A673 (cell line): ENCODE measurements around the gene ASB18. TPM values are rescaled to one million over a fixed set of nuclear protein-coding genes. Genes with fewer than 3 reads are reported as not detected.

Experiments used
- BruUV-seq: library from RNA; stranded (reverse); fragments of 400-500 nt; replicated peaks from 2 replicates; lab custom pipeline; 2021; lab: Mats Ljungman, UMichigan
- CTCF ChIA-PET: fragments of 300-600 bp; sonication (Branson Sonifier 250); formaldehyde crosslinking; loops from one replicate; lab custom pipeline; 2022; ENCODE audit warnings: antibody characterized with exemption; lab: Charles Lee
- POLR2A ChIA-PET: fragments of 300-600 bp; sonication (Branson Sonifier 250); formaldehyde crosslinking; loops from one replicate; lab custom pipeline; 2022; ENCODE audit warnings: antibody characterized with exemption; ENCODE audit not compliant: low non-redundant PET; lab: Charles Lee
- DNase-seq: peaks from one replicate; pipeline ENCODE4 v3.0.0-alpha.2; 2015; ENCODE audit warnings: low spot score
- H3K27ac ChIP-seq: fragments of 200-600 bp; sonication (generic); 2 replicates; pipeline ENCODE4 v1.5.1; 2016; ENCODE audit warnings: mixed run types, low read depth, mild to moderate bottlenecking, mixed read lengths, antibody characterized with exemption, low read length; ENCODE audit not compliant: poor library complexity, severe bottlenecking
- H3K27me3 ChIP-seq: fragments of 200-600 bp; sonication (generic); replicated peaks from 2 replicates; pipeline ENCODE4 v1.6.1; 2017; ENCODE audit warnings: mixed run types, low read depth, mild to moderate bottlenecking, mixed read lengths, antibody characterized with exemption, low read length; ENCODE audit not compliant: insufficient read depth, poor library complexity
- H3K36me3 ChIP-seq: fragments of 200-600 bp; sonication (generic); 2 replicates; pipeline ENCODE4 v1.6.1; 2016; ENCODE audit warnings: mixed run types, mild to moderate bottlenecking, mixed read lengths, antibody characterized with exemption, low read length; ENCODE audit not compliant: insufficient read depth, poor library complexity, severe bottlenecking
- H3K4me1 ChIP-seq: fragments of 200-600 bp; sonication (generic); 2 replicates; pipeline ENCODE4 v1.6.1; 2017; ENCODE audit warnings: mixed run types, mild to moderate bottlenecking, mixed read lengths, antibody characterized with exemption, low read length; ENCODE audit not compliant: insufficient read depth, poor library complexity, severe bottlenecking
- H3K4me3 ChIP-seq: fragments of 200-600 bp; sonication (generic); 2 replicates; pipeline ENCODE4 v1.5.1; 2016; ENCODE audit warnings: low read depth, mixed run types, mild to moderate bottlenecking, mixed read lengths, low read length; ENCODE audit not compliant: poor library complexity, severe bottlenecking
- H3K9me3 ChIP-seq: fragments of 200-600 bp; sonication (generic); 2 replicates; pipeline ENCODE4 v1.6.1; 2016; ENCODE audit warnings: mixed run types, low read depth, mild to moderate bottlenecking, mixed read lengths, antibody characterized with exemption, low read length; ENCODE audit not compliant: poor library complexity, severe bottlenecking
- EZH2 ChIP-seq: fragments of 200-600 bp; sonication (generic); IDR thresholded peaks from 2 replicates; pipeline ENCODE4 v1.6.1; 2017; ENCODE audit warnings: borderline replicate concordance, low read depth, mild to moderate bottlenecking, mixed read lengths, antibody characterized with exemption, low read length; ENCODE audit not compliant: poor library complexity, severe bottlenecking
- intact Hi-C: fragments of 100-400 bp; cut with micrococcal nuclease; formaldehyde crosslinking; loops from one replicate; pipeline ENCODE4 v1.10.0; 2022; ENCODE audit not compliant: unreplicated experiment
- total RNA-seq: library from RNA; stranded (reverse); gene quantifications from 2 replicates; pipeline ENCODE4 v1.2.3, GENCODE V29; 2021
- TF ChIP-seq, protein P1 (sequence below): fragments of 300-800, 200-600 bp; sonication (generic); conservative IDR thresholded peaks from 2 replicates; pipeline ENCODE4 v1.5.1; 2017; ENCODE audit warnings: low read depth, mild to moderate bottlenecking, antibody characterized with exemption, low read length, moderate library complexity, mixed read lengths

ASB18 gene
- total RNA-seq, 1 experiment from 2014 or later: not detected

DNA sequence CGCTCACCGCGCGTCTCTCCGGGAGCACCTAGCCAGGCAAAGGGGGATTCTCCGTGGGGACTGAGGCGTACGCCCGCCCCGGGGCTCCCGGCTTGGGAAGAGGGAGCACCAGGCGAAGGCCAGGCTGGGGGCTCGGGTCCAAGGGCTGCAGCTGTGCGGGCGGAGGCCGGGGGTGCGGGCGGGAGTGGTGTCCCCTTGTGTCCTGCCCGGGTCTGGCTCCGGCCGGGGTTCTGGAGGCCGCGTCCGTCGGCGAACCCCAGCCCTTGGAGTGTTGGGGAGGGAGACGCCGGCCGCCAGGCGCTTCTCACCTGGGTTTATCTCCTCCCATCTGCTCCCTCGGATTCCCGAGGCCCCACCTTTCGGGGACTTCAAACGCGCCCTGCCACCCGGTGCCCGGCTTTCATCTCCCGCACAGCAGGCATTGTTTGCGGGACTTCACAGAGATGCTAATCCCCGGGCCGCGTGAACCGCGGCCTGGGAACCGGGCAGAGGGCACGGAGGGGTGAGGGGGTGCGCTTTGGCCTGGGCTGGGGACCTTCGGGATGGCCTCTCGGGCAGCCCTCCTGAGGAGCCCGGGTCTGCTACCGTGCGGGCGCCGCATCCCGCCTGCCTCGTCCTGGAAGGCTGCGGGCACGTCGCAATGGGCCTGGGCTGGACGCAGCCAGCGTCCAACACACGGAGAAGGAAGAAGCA, 91.0 kb downstream of the ASB18 start:
- peak; percentile 98 for TF ChIP-seq EZH2
- TF ChIP-seq, protein P1, sequence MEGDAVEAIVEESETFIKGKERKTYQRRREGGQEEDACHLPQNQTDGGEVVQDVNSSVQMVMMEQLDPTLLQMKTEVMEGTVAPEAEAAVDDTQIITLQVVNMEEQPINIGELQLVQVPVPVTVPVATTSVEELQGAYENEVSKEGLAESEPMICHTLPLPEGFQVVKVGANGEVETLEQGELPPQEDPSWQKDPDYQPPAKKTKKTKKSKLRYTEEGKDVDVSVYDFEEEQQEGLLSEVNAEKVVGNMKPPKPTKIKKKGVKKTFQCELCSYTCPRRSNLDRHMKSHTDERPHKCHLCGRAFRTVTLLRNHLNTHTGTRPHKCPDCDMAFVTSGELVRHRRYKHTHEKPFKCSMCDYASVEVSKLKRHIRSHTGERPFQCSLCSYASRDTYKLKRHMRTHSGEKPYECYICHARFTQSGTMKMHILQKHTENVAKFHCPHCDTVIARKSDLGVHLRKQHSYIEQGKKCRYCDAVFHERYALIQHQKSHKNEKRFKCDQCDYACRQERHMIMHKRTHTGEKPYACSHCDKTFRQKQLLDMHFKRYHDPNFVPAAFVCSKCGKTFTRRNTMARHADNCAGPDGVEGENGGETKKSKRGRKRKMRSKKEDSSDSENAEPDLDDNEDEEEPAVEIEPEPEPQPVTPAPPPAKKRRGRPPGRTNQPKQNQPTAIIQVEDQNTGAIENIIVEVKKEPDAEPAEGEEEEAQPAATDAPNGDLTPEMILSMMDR: no peak
- peaks cover 21% of the 10 kb centered on the region for H3K4me1 ChIP-seq
- H3K27ac ChIP-seq: no peak overlapping the region
- CTCF ChIA-PET: no interaction called here
- peaks cover 87% of the 10 kb centered on the region for H3K27me3 ChIP-seq
- POLR2A ChIA-PET: no interaction called here
- no peak overlapping the region for H3K4me3 ChIP-seq
- no peak for DNase-seq
- BruUV-seq: no TSS peak
- no peaks in the 10 kb centered on the region for H3K36me3 ChIP-seq
- intact Hi-C loops: no loop called here
- no peaks in the 10 kb centered on the region for H3K9me3 ChIP-seq

DNA sequence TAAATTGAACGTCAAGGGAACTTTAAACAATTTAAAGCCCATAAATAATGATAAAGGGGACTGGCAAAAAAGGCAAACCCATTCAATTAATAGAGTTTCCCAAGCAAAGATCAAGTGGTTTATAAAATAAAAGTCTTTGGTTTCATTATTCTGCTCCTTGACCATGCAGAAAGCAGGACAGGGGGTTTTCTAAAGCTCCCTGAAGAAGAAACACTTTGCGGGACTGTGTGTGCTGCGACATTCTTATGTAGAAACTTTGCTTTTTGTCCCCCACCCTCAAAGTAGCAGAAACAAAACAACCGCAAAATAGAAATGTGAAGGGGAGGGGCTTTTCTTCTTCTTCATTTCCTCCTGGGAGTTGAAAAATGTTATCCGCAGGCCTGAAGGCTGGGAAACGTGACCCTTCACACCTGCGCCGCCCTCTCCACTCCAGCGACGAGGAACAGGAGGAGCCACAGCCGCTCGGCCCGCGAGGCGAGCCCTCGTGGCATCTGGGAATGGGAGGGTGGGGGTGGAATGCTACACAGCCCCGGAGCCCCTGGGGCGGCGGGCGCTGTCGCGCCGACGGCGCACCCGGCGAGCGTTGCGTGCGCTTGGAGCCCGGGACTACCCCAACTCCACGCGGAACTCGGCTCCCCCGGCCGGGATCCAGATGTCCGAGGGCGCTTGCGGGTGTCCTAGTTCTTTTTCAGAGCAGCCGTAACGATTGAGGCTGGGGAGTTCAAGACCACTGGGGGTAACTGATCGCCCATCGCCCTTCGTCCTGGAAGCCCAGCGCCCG, 91.8 kb downstream of the ASB18 start:
- H3K36me3 ChIP-seq: no peaks in the 10 kb centered on the region
- ChIA-PET POLR2A (no interaction called here), CTCF (interaction anchor here (1.0 kb wide), 1 partner anchor 393 kb away, joined by 6 read pairs; no protein-coding TSS in a partner anchor)
- H3K27ac ChIP-seq: no peak overlapping the region
- H3K4me3 ChIP-seq: no peak overlapping the region
- TF ChIP-seq, protein P1: no peak
- peak; percentile 73 for TF ChIP-seq EZH2
- peaks cover 28% of the 10 kb centered on the region for H3K4me1 ChIP-seq
- intact Hi-C loops: no loop called here
- H3K27me3 ChIP-seq: peaks cover 94% of the 10 kb centered on the region
- BruUV-seq: no TSS peak
- H3K9me3 ChIP-seq: no peaks in the 10 kb centered on the region
- no peak for DNase-seq

DNA sequence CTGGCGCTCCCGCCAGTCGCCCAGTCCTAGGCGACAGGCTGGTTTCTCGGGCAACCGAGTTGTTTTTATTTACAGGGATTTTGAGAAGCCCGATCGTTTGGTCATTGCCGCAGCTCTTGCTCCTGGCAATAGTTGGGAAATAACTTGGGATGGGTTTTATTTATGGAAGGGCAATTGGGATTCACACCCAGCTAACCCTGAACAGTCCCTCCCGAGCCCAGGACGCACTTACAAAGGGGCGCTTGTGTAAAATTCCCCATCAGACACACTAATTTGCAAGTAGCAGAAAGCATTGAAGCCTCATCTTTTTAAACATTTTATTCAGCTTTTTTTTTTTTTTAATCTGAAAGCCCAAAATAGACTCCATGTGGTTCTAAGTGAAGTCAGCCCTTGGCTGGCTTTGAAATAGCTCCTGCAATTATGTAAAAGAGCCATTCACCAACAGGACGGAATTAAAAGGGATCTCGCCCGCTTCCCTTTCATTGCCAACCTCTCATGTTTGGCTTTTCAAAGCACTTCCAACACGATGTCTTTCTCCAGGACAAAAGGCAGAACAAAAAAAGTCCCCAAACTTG, 92.4 kb downstream of the ASB18 start:
- no peaks in the 10 kb centered on the region for H3K36me3 ChIP-seq
- BruUV-seq: no TSS peak
- peaks cover 100% of the 10 kb centered on the region for H3K27me3 ChIP-seq
- H3K9me3 ChIP-seq: no peaks in the 10 kb centered on the region
- TF ChIP-seq, protein P1: no peak
- peak; percentile 10 for TF ChIP-seq EZH2
- peaks cover 29% of the 10 kb centered on the region for H3K4me1 ChIP-seq
- peak; percentile 33 for DNase-seq
- intact Hi-C loops: no loop called here
- H3K4me3 ChIP-seq: no peak overlapping the region
- no peak overlapping the region for H3K27ac ChIP-seq
- POLR2A ChIA-PET: no interaction called here
- CTCF ChIA-PET: interaction anchor here (1.0 kb wide), 1 partner anchor 393 kb away, joined by 6 read pairs; no protein-coding TSS in a partner anchor
